ENCODE measurements around the gene RTEL1.

DNA sequence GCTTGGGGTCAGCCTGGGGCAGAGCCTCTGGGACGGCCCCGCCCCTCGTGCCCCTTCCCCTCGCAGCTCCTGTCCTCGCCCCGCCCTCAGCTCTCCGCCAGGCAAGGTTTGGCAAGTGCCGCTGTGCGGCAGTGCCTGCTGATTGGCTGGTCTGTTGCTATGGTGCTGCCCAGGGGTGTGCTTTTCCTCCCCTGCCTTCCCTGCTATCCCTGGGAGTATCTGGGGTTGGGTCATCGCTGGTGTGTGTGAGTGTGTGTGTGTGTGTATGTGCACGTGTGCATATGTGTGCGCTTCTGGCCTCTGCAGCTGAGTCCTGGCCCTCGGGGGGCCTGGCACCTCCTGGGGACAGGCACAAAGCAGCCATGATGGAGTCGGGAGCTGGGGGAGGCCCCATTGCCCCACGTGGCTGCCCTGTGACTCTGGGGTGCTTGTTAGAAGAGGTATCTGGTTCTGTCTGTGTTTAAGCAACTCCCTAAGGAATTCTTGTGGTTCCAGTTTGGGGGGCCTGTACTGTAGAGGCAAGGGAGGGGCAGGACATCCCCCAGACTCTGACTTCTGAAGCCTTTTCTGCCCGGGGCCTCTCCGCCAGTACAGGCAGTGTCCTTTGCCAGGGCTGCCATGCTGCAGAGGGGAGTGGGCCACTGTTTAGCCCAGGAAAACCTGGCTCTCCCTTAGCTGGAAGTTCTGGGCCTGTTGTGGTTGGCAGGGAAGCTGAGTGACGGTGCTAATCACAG is 6.9 kb downstream of the RTEL1 start:
- TF ChIP-seq, protein P1, sequence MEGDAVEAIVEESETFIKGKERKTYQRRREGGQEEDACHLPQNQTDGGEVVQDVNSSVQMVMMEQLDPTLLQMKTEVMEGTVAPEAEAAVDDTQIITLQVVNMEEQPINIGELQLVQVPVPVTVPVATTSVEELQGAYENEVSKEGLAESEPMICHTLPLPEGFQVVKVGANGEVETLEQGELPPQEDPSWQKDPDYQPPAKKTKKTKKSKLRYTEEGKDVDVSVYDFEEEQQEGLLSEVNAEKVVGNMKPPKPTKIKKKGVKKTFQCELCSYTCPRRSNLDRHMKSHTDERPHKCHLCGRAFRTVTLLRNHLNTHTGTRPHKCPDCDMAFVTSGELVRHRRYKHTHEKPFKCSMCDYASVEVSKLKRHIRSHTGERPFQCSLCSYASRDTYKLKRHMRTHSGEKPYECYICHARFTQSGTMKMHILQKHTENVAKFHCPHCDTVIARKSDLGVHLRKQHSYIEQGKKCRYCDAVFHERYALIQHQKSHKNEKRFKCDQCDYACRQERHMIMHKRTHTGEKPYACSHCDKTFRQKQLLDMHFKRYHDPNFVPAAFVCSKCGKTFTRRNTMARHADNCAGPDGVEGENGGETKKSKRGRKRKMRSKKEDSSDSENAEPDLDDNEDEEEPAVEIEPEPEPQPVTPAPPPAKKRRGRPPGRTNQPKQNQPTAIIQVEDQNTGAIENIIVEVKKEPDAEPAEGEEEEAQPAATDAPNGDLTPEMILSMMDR (IDR thresholded peaks at IDR 0.05; ENCODE audit: low read depth, low read length): no peak
- no peak for TF ChIP-seq EZH2phosphoT487 (IDR thresholded peaks at IDR 0.05; ENCODE audit: low read depth)
